Panc1 (cell line): Measurements from ENCODE around the gene NTRK3. TPM values are rescaled to one million over a fixed set of nuclear protein-coding genes. Genes with fewer than 3 reads are reported as not detected.

Source experiments
- ATAC-seq: fragments of 200-7000 bp; cut with Tn5 transposase; 2 replicates; pipeline ENCODE4 v1.9.1; 2020; ENCODE audit warnings: mild to moderate bottlenecking, moderate library complexity
- BruUV-seq: library from RNA; stranded (reverse); fragments of 400-500 nt; replicated peaks from 2 replicates; lab custom pipeline; 2021; lab: Mats Ljungman, UMichigan
- CTCF ChIA-PET: fragments of 300-600 bp; sonication (Branson Sonifier 250); formaldehyde crosslinking; loops from one replicate; lab custom pipeline; 2022; ENCODE audit warnings: antibody characterized with exemption; lab: Charles Lee
- POLR2A ChIA-PET: fragments of 300-600 bp; sonication (Branson Sonifier 250); formaldehyde crosslinking; loops from one replicate; lab custom pipeline; 2022; ENCODE audit warnings: antibody characterized with exemption; lab: Charles Lee
- DNase-seq: peaks from one replicate; pipeline ENCODE4 v3.0.0-alpha.2; 2010; ENCODE audit warnings: low read depth, low spot score
- H3K27ac ChIP-seq: 2 replicates; pipeline ENCODE4 v1.5.1; 2011; ENCODE audit warnings: mild to moderate bottlenecking, low read length, inconsistent platforms
- H3K27me3 ChIP-seq: fragments of 200-500 bp; sonication (Bioruptor generic); 2 replicates; pipeline ENCODE4 v1.6.0; 2014; ENCODE audit warnings: low read length, inconsistent platforms; ENCODE audit not compliant: control insufficient read depth, insufficient read depth
- H3K36me3 ChIP-seq: fragments of 200-500 bp; sonication (Bioruptor generic); 2 replicates; pipeline ENCODE4 v1.5.1; 2014; ENCODE audit warnings: inconsistent platforms, mild to moderate bottlenecking, low read length, moderate library complexity; ENCODE audit not compliant: control insufficient read depth, insufficient read depth
- H3K4me1 ChIP-seq: 2 replicates; pipeline ENCODE4 v1.5.1; 2011; ENCODE audit warnings: inconsistent platforms, mild to moderate bottlenecking, low read length, moderate library complexity; ENCODE audit not compliant: control insufficient read depth, insufficient read depth
- H3K4me3 ChIP-seq, 2 experiments: 2 replicates each; pipeline ENCODE4 v1.5.1; 2011 to 2012; ENCODE audit warnings: low read depth in 2 of 2, low read length in 2 of 2, mild to moderate bottlenecking in 2 of 2, inconsistent platforms in 1 of 2, moderate library complexity in 1 of 2
- H3K9me3 ChIP-seq: fragments of 200-500 bp; sonication (Bioruptor generic); 2 replicates; pipeline ENCODE4 v1.5.1; 2014; ENCODE audit warnings: low read depth, mild to moderate bottlenecking, inconsistent platforms, low read length, moderate library complexity; ENCODE audit not compliant: control insufficient read depth, insufficient read depth
- POLR2AphosphoS5 ChIP-seq: IDR thresholded peaks from 2 replicates; pipeline ENCODE4 v1.6.1; 2012; ENCODE audit warnings: mild to moderate bottlenecking, low read depth, low read length, moderate library complexity
- SIN3A ChIP-seq: IDR thresholded peaks from 2 replicates; pipeline ENCODE4 v1.6.1; 2012; ENCODE audit warnings: low read depth, mild to moderate bottlenecking, low read length, moderate library complexity, borderline replicate concordance; ENCODE audit not compliant: insufficient read depth
- TCF7L2 ChIP-seq: IDR thresholded peaks from 2 replicates; pipeline ENCODE4 v1.6.1; 2011; ENCODE audit warnings: mild to moderate bottlenecking, low read depth, low read length, inconsistent platforms
- in situ Hi-C: cut with HindIII; loops from 2 replicates; pipeline ENCODE4 v1.10.0; 2016; ENCODE audit warnings: low sequenced_read_pairs, low pct_unique_long_range_greater_than_20kb
- intact Hi-C: fragments of 100-400 bp; cut with micrococcal nuclease; formaldehyde crosslinking; loops from one replicate; pipeline ENCODE4 v1.10.0; 2022; ENCODE audit not compliant: unreplicated experiment
- total RNA-seq: library from RNA; stranded (reverse); gene quantifications from one replicate; pipeline ENCODE4 v1.2.1, GENCODE V29; 2021; ENCODE audit not compliant: unreplicated experiment
- TF ChIP-seq, protein P1 (sequence below): fragments of 450-650 bp; IDR thresholded peaks from 2 replicates; pipeline ENCODE4 v1.5.1; 2017; ENCODE audit warnings: mild to moderate bottlenecking
- TF ChIP-seq, protein P2 (sequence below), 2 experiments: IDR thresholded peaks; 2 replicates each; pipeline ENCODE4 v1.6.1; 2011 to 2012; ENCODE audit warnings: low read depth in 2 of 2, control low read depth in 1 of 2, low read length in 1 of 2, mild to moderate bottlenecking in 1 of 2, moderate library complexity in 1 of 2; ENCODE audit not compliant: insufficient read depth in 1 of 2

NTRK3 gene
- total RNA-seq, 1 experiment from 2014 or later, result not detected

- intact Hi-C loops, result no loop called here
- Histone ChIP-seq H3K4me3 (no peak overlapping the region), H3K27me3 (no peaks in the 10 kb centered on the region), H3K4me1 (no peaks in the 10 kb centered on the region), H3K9me3 (no peaks in the 10 kb centered on the region), H3K36me3 (no peaks in the 10 kb centered on the region), H3K27ac (no peak overlapping the region)
- DNase-seq (no peak), ATAC-seq (no peak)
- no TSS peak for BruUV-seq
- ChIA-PET POLR2A (no interaction called here), CTCF (no interaction called here)
- in situ Hi-C loops, result no loop called here
- TF ChIP-seq SIN3A, result no peak
- TF ChIP-seq POLR2AphosphoS5, result no peak
Observed at GRCh38 chr15:88011533-88011932, 245.0 kb downstream of the NTRK3 start.

- ATAC-seq (no peak), DNase-seq (no peak)
- in situ Hi-C loops, result no loop called here
- no peaks in the 10 kb centered on the region for H3K4me1 ChIP-seq
- POLR2A ChIA-PET, result no interaction called here
- no peaks in the 10 kb centered on the region for H3K27me3 ChIP-seq
- TF ChIP-seq SIN3A, result no peak
- TF ChIP-seq POLR2AphosphoS5, result no peak
- no peak for TF ChIP-seq TCF7L2
- TF ChIP-seq, protein P1, sequence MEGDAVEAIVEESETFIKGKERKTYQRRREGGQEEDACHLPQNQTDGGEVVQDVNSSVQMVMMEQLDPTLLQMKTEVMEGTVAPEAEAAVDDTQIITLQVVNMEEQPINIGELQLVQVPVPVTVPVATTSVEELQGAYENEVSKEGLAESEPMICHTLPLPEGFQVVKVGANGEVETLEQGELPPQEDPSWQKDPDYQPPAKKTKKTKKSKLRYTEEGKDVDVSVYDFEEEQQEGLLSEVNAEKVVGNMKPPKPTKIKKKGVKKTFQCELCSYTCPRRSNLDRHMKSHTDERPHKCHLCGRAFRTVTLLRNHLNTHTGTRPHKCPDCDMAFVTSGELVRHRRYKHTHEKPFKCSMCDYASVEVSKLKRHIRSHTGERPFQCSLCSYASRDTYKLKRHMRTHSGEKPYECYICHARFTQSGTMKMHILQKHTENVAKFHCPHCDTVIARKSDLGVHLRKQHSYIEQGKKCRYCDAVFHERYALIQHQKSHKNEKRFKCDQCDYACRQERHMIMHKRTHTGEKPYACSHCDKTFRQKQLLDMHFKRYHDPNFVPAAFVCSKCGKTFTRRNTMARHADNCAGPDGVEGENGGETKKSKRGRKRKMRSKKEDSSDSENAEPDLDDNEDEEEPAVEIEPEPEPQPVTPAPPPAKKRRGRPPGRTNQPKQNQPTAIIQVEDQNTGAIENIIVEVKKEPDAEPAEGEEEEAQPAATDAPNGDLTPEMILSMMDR, result no peak
- TF ChIP-seq, protein P2, sequence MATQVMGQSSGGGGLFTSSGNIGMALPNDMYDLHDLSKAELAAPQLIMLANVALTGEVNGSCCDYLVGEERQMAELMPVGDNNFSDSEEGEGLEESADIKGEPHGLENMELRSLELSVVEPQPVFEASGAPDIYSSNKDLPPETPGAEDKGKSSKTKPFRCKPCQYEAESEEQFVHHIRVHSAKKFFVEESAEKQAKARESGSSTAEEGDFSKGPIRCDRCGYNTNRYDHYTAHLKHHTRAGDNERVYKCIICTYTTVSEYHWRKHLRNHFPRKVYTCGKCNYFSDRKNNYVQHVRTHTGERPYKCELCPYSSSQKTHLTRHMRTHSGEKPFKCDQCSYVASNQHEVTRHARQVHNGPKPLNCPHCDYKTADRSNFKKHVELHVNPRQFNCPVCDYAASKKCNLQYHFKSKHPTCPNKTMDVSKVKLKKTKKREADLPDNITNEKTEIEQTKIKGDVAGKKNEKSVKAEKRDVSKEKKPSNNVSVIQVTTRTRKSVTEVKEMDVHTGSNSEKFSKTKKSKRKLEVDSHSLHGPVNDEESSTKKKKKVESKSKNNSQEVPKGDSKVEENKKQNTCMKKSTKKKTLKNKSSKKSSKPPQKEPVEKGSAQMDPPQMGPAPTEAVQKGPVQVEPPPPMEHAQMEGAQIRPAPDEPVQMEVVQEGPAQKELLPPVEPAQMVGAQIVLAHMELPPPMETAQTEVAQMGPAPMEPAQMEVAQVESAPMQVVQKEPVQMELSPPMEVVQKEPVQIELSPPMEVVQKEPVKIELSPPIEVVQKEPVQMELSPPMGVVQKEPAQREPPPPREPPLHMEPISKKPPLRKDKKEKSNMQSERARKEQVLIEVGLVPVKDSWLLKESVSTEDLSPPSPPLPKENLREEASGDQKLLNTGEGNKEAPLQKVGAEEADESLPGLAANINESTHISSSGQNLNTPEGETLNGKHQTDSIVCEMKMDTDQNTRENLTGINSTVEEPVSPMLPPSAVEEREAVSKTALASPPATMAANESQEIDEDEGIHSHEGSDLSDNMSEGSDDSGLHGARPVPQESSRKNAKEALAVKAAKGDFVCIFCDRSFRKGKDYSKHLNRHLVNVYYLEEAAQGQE (IDR thresholded peaks at IDR 0.05; ENCODE audit: insufficient read depth in 1 of 2, low read depth in 2 of 2, low read length in 1 of 2), result no peak
- BruUV-seq, result no TSS peak
- no peaks in the 10 kb centered on the region for H3K36me3 ChIP-seq
- H3K9me3 ChIP-seq, result no peaks in the 10 kb centered on the region
- no peak overlapping the region for H3K4me3 ChIP-seq
- no peak overlapping the region for H3K27ac ChIP-seq
- CTCF ChIA-PET, result no interaction called here
- intact Hi-C loops, result no loop called here
Observed at GRCh38 chr15:88006146-88006545, 250.4 kb downstream of the NTRK3 start.

- H3K4me1 ChIP-seq, result no peaks in the 10 kb centered on the region
- no peaks in the 10 kb centered on the region for H3K9me3 ChIP-seq
- H3K4me3 ChIP-seq, result no peak overlapping the region
- DNase-seq (no peak), ATAC-seq (no peak)
- TF ChIP-seq TCF7L2, result no peak
- no peak for TF ChIP-seq SIN3A
- no peak for TF ChIP-seq POLR2AphosphoS5
- no peaks in the 10 kb centered on the region for H3K27me3 ChIP-seq
- H3K27ac ChIP-seq, result no peak overlapping the region
- ChIA-PET CTCF (no interaction called here), POLR2A (no interaction called here)
- no peaks in the 10 kb centered on the region for H3K36me3 ChIP-seq
- intact Hi-C loops (no loop called here), in situ Hi-C loops (no loop called here)
- BruUV-seq, result no TSS peak
Observed at GRCh38 chr15:88004399-88004798, 252.1 kb downstream of the NTRK3 start.
